Ramos (cell line): ENCODE data around the gene SVOPL.

Source experiments
- in situ Hi-C: fragments of 300-500 bp; cut with MboI; formaldehyde crosslinking; loops from one replicate; pipeline ENCODE4 v1.14.3; 2022; ENCODE audit warnings: low sequenced_read_pairs; ENCODE audit not compliant: unreplicated experiment

The SVOPL gene, protein sequence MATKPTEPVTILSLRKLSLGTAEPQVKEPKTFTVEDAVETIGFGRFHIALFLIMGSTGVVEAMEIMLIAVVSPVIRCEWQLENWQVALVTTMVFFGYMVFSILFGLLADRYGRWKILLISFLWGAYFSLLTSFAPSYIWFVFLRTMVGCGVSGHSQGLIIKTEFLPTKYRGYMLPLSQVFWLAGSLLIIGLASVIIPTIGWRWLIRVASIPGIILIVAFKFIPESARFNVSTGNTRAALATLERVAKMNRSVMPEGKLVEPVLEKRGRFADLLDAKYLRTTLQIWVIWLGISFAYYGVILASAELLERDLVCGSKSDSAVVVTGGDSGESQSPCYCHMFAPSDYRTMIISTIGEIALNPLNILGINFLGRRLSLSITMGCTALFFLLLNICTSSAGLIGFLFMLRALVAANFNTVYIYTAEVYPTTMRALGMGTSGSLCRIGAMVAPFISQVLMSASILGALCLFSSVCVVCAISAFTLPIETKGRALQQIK

DNA sequence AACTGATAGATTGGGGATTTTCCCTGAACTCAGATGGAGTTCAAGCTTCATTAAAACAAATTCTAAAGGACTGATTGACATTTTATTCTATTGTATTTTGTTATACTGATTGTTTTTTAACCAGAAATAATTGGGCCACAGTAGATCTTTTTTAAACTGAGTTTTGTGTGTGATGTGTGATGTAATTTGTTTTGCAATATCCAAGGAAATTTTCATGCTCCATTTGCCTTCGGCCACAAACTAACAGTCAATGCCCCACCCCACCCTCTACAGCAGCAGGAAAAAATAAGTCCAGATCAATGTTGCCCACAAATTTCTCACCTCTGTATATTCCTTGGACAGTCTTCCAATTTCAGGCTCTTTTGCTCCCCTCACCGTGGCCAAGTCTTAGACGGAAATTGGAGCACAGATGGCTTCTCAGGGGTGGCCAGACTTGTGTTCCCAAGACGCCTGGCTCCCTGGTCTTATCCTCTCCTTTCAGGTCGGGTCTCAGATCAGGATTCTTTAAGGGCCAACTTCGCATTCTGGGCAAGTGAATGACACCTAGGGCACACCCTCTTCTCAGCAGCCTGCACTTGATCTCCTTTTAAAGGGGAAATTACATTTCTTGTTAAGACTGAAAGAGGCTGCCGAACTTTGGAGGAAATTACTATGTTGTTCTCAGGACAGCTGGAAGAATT is at the start of gene SVOPL:
TSS of gene SVOPL (minus strand) at position 506 of the 680 bp plus-strand sequence. CDS start 22,317 bp downstream, outside the sequence.
- in situ Hi-C loops: no loop called here

GRCh38 chr7:138750473-138750872 is 49.3 kb upstream of the SVOPL start:
- in situ Hi-C loops: no loop called here

DNA sequence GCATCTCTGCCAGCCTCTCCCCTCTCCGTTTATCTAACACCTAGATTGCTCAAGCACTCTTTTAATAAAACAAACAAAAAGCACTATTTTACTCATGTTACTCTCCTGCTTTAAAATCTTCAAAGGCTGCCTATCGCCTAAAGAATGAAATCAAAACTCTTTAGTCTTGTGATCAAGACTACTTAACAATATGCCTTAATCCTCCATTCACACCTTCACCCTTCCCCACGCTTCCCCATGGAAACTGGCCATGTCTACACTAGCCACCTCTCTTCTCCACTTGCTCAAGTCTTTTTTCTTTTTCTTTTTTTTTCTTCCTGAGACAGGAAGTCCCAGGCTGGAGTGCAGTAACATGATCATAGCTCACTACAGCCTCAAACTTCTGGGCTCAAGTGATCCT is 48.8 kb upstream of the SVOPL start:
- in situ Hi-C loops: loop anchor here (25.0 kb wide), 1 partner anchor 838 kb away; no protein-coding TSS in a partner anchor

- in situ Hi-C loops: loop anchor here (25.0 kb wide), 1 partner anchor 836 kb away; no protein-coding TSS in a partner anchor
Observed at GRCh38 chr7:138748666-138749065, 47.5 kb upstream of the SVOPL start.

DNA sequence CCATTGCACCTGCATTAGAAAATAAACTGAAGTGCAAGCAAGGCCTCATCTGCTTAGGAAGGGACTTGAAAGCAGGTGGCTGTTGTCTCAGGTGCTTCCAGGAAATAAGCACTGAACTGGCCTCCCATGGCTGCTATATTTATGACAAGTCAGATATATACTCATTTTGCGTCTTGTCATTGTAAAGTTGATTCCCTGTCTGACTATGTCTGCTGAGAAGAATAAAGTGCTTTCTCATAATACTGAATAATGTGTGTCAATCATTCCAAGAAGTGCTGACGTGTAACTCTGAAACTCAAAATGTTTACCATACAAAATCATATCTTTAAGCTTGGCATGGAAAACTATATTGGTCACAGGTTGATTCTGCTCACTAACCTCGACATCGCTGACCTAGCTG is 44.9 kb upstream of the SVOPL start:
- in situ Hi-C loops: loop anchor here (25.0 kb wide), 1 partner anchor 834 kb away; no protein-coding TSS in a partner anchor

DNA sequence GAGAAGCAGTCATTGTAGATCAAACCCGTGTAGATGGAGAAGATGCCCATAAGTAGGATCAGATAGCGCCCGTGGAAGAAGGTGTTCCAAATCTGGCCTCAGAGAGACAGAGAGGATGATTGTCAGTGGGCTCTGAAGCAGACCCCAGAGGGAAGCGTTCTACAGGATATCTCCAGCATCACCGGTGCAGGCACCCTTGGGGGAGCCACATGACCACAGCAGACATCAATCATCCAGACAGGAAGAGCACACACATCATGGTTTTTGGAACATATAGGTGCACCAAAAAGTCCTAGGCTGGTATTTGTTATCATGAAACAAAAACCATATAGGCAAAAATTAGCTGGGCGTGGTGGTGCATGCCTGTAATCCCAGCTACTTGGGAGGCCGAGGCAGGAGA is 44.0 kb upstream of the SVOPL start:
- in situ Hi-C loops: loop anchor here (25.0 kb wide), 1 partner anchor 833 kb away; no protein-coding TSS in a partner anchor

GRCh38 chr7:138741453-138741735 is 40.2 kb upstream of the SVOPL start:
- in situ Hi-C loops: loop anchor here (25.0 kb wide), 1 partner anchor 829 kb away; no protein-coding TSS in a partner anchor

- in situ Hi-C loops: loop anchor here (10.0 to 25.0 kb wide), 2 partner anchors 585 to 828 kb away; no protein-coding TSS in a partner anchor
Observed at GRCh38 chr7:138739859-138740258, 38.7 kb upstream of the SVOPL start.

DNA sequence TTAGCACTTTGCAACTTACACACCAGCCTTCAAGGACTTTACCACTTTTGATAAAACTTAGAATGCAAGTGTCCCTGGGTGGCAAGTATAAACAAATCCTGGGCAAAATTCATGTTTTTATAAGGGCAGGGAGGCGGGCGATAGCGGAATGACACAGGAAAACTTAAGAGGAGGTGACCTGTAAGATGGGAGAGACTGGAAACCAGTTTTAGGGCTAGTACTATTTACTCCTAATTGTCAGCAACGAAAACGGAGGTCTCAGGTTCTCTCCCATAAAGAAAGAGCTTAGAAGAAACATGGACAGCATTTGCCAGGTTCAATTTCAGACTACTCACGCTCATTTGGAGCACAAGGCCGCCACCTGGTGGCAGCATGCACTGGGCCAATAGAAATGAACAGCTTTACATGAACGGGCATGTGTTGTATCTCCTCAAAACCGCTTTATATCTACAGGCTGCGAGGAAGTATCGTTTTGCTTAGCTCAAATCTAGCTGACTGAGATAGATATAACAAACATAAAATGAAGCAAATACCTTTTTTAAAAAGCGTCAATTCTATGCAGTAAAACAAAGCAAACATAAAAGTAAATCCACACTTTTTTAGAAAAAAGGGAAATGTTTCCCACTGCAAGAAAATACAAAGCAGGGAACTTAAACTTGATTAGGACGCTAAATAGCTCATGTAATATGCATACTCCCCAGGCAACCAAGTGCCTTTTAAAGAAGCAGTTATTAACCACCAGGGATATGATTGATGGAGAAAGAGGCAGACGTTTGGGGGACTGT is 37.6 kb upstream of the SVOPL start:
- in situ Hi-C loops: loop anchor here (10.0 to 25.0 kb wide), 2 partner anchors 584 to 826 kb away; no protein-coding TSS in a partner anchor

DNA sequence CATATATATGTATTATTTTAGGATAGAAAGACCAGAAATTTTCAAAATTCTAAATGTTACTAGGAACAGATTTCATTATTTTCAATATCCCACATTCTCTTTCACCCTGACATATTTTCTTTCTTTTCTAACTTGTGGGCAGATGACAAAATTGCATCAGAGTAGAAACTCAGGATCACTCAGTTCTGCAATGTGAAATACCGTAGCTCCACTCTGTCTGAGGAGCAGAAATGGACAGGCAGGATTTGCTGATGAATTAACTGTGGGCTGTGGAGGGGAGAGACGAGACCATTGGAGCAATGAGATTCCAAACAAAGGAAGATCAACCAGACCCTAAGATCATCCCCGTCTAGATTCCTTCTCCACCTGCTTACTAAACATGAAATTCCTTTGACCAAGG is 37.0 kb upstream of the SVOPL start:
- in situ Hi-C loops: loop anchor here (10.0 to 25.0 kb wide), 2 partner anchors 583 to 826 kb away; no protein-coding TSS in a partner anchor

DNA sequence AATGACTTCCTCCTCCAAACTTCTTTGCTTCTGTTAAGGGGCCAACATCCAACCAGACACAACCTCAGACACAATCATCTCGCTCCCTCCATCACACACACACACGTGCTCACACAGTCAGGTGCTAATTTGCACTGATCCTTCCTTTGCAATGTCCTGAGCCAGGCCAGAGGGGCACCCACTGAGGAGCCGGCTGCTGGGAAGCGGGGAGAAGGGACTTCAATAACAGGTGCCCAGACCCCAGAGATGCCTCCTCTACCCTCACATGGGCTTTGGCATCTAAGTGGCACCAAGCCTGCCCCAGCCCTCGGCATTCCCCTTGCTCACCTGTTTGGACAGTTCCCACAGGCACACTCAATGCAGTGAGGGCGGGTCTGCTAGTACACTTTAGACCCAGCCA is 34.2 kb upstream of the SVOPL start:
- in situ Hi-C loops: loop anchor here (10.0 to 25.0 kb wide), 2 partner anchors 581 to 823 kb away; no protein-coding TSS in a partner anchor

GRCh38 chr7:138731733-138732132 is 30.6 kb upstream of the SVOPL start:
- in situ Hi-C loops: loop anchor here (5.0 to 25.0 kb wide), 3 partner anchors 279 to 819 kb away; no protein-coding TSS in a partner anchor

- in situ Hi-C loops: loop anchor here (25.0 kb wide), 1 partner anchor 817 kb away; no protein-coding TSS in a partner anchor
Observed at GRCh38 chr7:138729444-138729843, 28.3 kb upstream of the SVOPL start.

- in situ Hi-C loops: loop anchor here (25.0 kb wide), 1 partner anchor 815 kb away; no protein-coding TSS in a partner anchor
Observed at GRCh38 chr7:138727336-138728099, 26.4 kb upstream of the SVOPL start.

- in situ Hi-C loops: loop anchor here (25.0 kb wide), 1 partner anchor 814 kb away; no protein-coding TSS in a partner anchor
Observed at GRCh38 chr7:138726288-138726687, 25.1 kb upstream of the SVOPL start.

- in situ Hi-C loops: no loop called here
Observed at GRCh38 chr7:138720286-138720685, 19.1 kb upstream of the SVOPL start.

GRCh38 chr7:138716889-138717288 is 15.7 kb upstream of the SVOPL start:
- in situ Hi-C loops: no loop called here

DNA sequence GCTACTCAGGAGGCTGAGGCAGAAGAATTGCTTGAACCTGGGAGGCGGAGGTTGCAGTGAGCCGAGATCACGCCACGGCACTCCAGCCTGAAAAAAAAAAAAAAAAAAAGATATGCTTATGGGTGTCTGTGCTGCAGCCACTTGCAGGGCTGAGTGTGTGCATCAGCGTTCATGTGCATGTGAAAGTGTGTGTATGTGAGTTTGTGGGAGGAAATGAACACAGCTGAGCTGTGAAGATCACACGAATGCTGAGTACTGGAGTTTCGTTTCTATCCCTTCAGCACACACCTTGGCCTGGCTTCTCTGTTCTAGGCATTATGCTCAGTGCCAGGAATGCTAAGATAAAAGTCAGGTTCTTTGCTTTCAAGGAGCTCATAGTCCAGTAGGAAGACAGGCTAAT is 12.0 kb upstream of the SVOPL start:
- in situ Hi-C loops: no loop called here

- in situ Hi-C loops: no loop called here
Observed at GRCh38 chr7:138712652-138713051, 11.5 kb upstream of the SVOPL start.
